ENCODE data around the gene IGSF9B.

GRCh38 chr11:133999355-133999754, 42.6 kb upstream of the IGSF9B start:
- no peak for TF ChIP-seq CTCF (conservative IDR thresholded peaks at IDR 0.05)
- no peak for TF ChIP-seq EZH2 (IDR thresholded peaks at IDR 0.05; ENCODE audit: low read depth)

Data from PC-9 (cell line).